H9 (cell line): Measurements from ENCODE around the gene RWDD4. TPM values are rescaled to one million over a fixed set of nuclear protein-coding genes. Genes with fewer than 3 reads are reported as not detected.

Experiments
- DNase-seq: peaks from one replicate; pipeline ENCODE4 v3.0.0-alpha.2; 2017
- H2AFZ ChIP-seq: one replicate; pipeline ENCODE4 v1.6.1; 2013; ENCODE audit warnings: mild to moderate bottlenecking, low read length, control low read depth, moderate library complexity
- H2AK5ac ChIP-seq: 2 replicates; pipeline ENCODE4 v1.6.1; 2013; ENCODE audit warnings: low read length, control low read depth, mixed read lengths; ENCODE audit not compliant: insufficient read length
- H2BK120ac ChIP-seq: one replicate; pipeline ENCODE4 v1.6.1; 2013; ENCODE audit warnings: low read depth, mild to moderate bottlenecking, low read length, control low read depth, inconsistent platforms; ENCODE audit not compliant: poor library complexity, severe bottlenecking
- H2BK12ac ChIP-seq: 2 replicates; pipeline ENCODE4 v1.6.1; 2013; ENCODE audit warnings: low read length, control low read depth, mixed read lengths, low read depth; ENCODE audit not compliant: insufficient read length
- H2BK15ac ChIP-seq: 2 replicates; pipeline ENCODE4 v1.6.1; 2013; ENCODE audit warnings: low read depth, low read length, control low read depth
- H2BK20ac ChIP-seq: one replicate; pipeline ENCODE4 v1.6.1; 2013; ENCODE audit warnings: low read depth, mild to moderate bottlenecking, low read length, control low read depth, inconsistent platforms; ENCODE audit not compliant: poor library complexity, severe bottlenecking
- H2BK5ac ChIP-seq: 2 replicates; pipeline ENCODE4 v1.6.1; 2013; ENCODE audit warnings: low read length, control low read depth, mixed read lengths; ENCODE audit not compliant: insufficient read length
- H3K14ac ChIP-seq: 2 replicates; pipeline ENCODE4 v1.6.1; 2013; ENCODE audit warnings: low read length, control low read depth; ENCODE audit not compliant: insufficient read depth
- H3K18ac ChIP-seq: 2 replicates; pipeline ENCODE4 v1.6.1; 2013; ENCODE audit warnings: low read depth, mild to moderate bottlenecking, mixed read lengths, low read length, control low read depth; ENCODE audit not compliant: insufficient read length
- H3K23ac ChIP-seq: 2 replicates; pipeline ENCODE4 v1.6.1; 2013; ENCODE audit warnings: low read length, control low read depth, mixed read lengths, low read depth; ENCODE audit not compliant: insufficient read length
- H3K23me2 ChIP-seq: 2 replicates; pipeline ENCODE4 v1.6.1; 2013; ENCODE audit warnings: low read depth, mild to moderate bottlenecking, mixed read lengths, low read length, control low read depth; ENCODE audit not compliant: insufficient read length, poor library complexity, severe bottlenecking
- H3K27ac ChIP-seq: 2 replicates; pipeline ENCODE4 v1.5.1; 2013; ENCODE audit warnings: low read length, control low read depth, mixed read lengths, low read depth; ENCODE audit not compliant: insufficient read length
- H3K27me3 ChIP-seq: 2 replicates; pipeline ENCODE4 v1.6.1; 2013; ENCODE audit warnings: low read length, control low read depth, inconsistent platforms; ENCODE audit not compliant: insufficient read depth
- H3K4ac ChIP-seq: 2 replicates; pipeline ENCODE4 v1.6.1; 2013; ENCODE audit warnings: low read depth, mild to moderate bottlenecking, control low read depth, inconsistent platforms, low read length, moderate library complexity
- H3K4me1 ChIP-seq: 2 replicates; pipeline ENCODE4 v1.6.1; 2013; ENCODE audit warnings: low read length, control low read depth, inconsistent platforms; ENCODE audit not compliant: insufficient read depth
- H3K4me2 ChIP-seq: 2 replicates; pipeline ENCODE4 v1.6.1; 2013; ENCODE audit warnings: low read length, control low read depth, mixed read lengths; ENCODE audit not compliant: insufficient read length, insufficient read depth
- H3K56ac ChIP-seq: 2 replicates; pipeline ENCODE4 v1.6.1; 2013; ENCODE audit warnings: low read depth, mild to moderate bottlenecking, mixed read lengths, low read length, control low read depth; ENCODE audit not compliant: insufficient read length
- H3K79me1 ChIP-seq: 2 replicates; pipeline ENCODE4 v1.6.1; 2013; ENCODE audit warnings: low read depth, mild to moderate bottlenecking, moderate library complexity, low read length, control low read depth, inconsistent platforms; ENCODE audit not compliant: insufficient read depth, poor library complexity, severe bottlenecking
- H3K79me2 ChIP-seq: 2 replicates; pipeline ENCODE4 v1.6.1; 2013; ENCODE audit warnings: low read length, control low read depth, inconsistent platforms; ENCODE audit not compliant: insufficient read depth
- H3K9ac ChIP-seq: 2 replicates; pipeline ENCODE4 v1.6.1; 2013; ENCODE audit warnings: low read length, control low read depth, mixed read lengths; ENCODE audit not compliant: insufficient read length; ENCODE audit errors: extremely low read depth
- H3K9me3 ChIP-seq: one replicate; pipeline ENCODE4 v1.6.1; 2013; ENCODE audit warnings: low read depth, low read length, inconsistent platforms; ENCODE audit not compliant: control insufficient read depth
- H3T11ph ChIP-seq: one replicate; pipeline ENCODE4 v1.6.1; 2013; ENCODE audit warnings: mild to moderate bottlenecking, low read length, control low read depth, inconsistent platforms
- H4K20me1 ChIP-seq: one replicate; pipeline ENCODE4 v1.6.1; 2013; ENCODE audit not compliant: control insufficient read depth, insufficient read length, insufficient read depth
- H4K5ac ChIP-seq: 2 replicates; pipeline ENCODE4 v1.6.1; 2013; ENCODE audit warnings: low read depth, mild to moderate bottlenecking, mixed read lengths, low read length, control low read depth; ENCODE audit not compliant: insufficient read length
- H4K8ac ChIP-seq: replicated peaks from 2 replicates; pipeline ENCODE4 v1.6.1; 2013; ENCODE audit warnings: low read length, control low read depth, mixed read lengths, low read depth; ENCODE audit not compliant: insufficient read length
- H4K91ac ChIP-seq: 2 replicates; pipeline ENCODE4 v1.6.1; 2013; ENCODE audit warnings: low read depth, mild to moderate bottlenecking, moderate library complexity, mixed read lengths, low read length, control low read depth; ENCODE audit not compliant: insufficient read length
- H3K27ac Mint-ChIP-seq, 3 experiments: 2 replicates in 2 of 3; 3 replicates in 1 of 3; pipeline ENCODE4 v1.8.0; 2020 to 2021; ENCODE audit warnings: mixed read lengths in 3 of 3, mild to moderate bottlenecking in 1 of 3, moderate library complexity in 1 of 3
- H3K27me3 Mint-ChIP-seq: 2 replicates; pipeline ENCODE4 v1.8.0; 2021; ENCODE audit warnings: low read depth, mild to moderate bottlenecking, moderate library complexity, mixed read lengths
- H3K36me3 Mint-ChIP-seq, 3 experiments: 2 replicates in 2 of 3; 3 replicates in 1 of 3; pipeline ENCODE4 v1.8.0; 2020 to 2021; ENCODE audit warnings: low read depth in 3 of 3, mixed read lengths in 3 of 3; ENCODE audit not compliant: insufficient read depth in 1 of 3
- H3K4me1 Mint-ChIP-seq, 2 experiments: 2 replicates each; pipeline ENCODE4 v1.8.0; 2020; ENCODE audit warnings: mixed read lengths in 2 of 2
- H3K4me3 Mint-ChIP-seq, 2 experiments: 2 replicates in 1 of 2; 3 replicates in 1 of 2; pipeline ENCODE4 v1.8.0; 2020 to 2021; ENCODE audit warnings: mild to moderate bottlenecking in 2 of 2, mixed read lengths in 2 of 2, moderate library complexity in 1 of 2
- H3K9me3 Mint-ChIP-seq, 2 experiments: 2 replicates in 1 of 2; 3 replicates in 1 of 2; pipeline ENCODE4 v1.8.0; 2020; ENCODE audit warnings: mild to moderate bottlenecking in 2 of 2, mixed read lengths in 2 of 2, moderate library complexity in 1 of 2
- CTCF ChIP-seq: fragments of 200-600 bp; sonication (generic); conservative IDR thresholded peaks from 3 replicates; pipeline ENCODE4 v1.8.0; 2021; ENCODE audit warnings: antibody characterized with exemption, mild to moderate bottlenecking
- total RNA-seq: library from RNA; stranded (reverse); gene quantifications from 2 replicates; pipeline ENCODE4 v1.2.1, GENCODE V29; 2021

The RWDD4 gene
- total RNA-seq, 1 experiment from 2014 or later: 17.8 TPM

- Histone ChIP-seq H3K56ac (no peak overlapping the region), H3K4me2 (no peak overlapping the region), H4K20me1 (no peaks in the 10 kb centered on the region), H3K23ac (no peak overlapping the region), H3K23me2 (no peaks in the 10 kb centered on the region), H2AK5ac (no peak overlapping the region), H4K8ac (no peak overlapping the region), H2BK120ac (no peak overlapping the region), H3K18ac (no peak overlapping the region), H4K91ac (no peak overlapping the region), H3K9me3 (no peaks in the 10 kb centered on the region), H2BK12ac (no peak overlapping the region), H2AFZ (no peak overlapping the region), H3K14ac (no peak overlapping the region), H2BK5ac (no peak overlapping the region), H2BK20ac (no peak overlapping the region), H3K9ac (no peak overlapping the region), H4K5ac (no peak overlapping the region), H2BK15ac (no peak overlapping the region), H3K79me2 (no peaks in the 10 kb centered on the region), H3K79me1 (no peaks in the 10 kb centered on the region), H3K4ac (no peak overlapping the region), H3K27ac (no peak overlapping the region), H3K27me3 (no peaks in the 10 kb centered on the region), H3K4me1 (no peaks in the 10 kb centered on the region), H3T11ph (no peak overlapping the region)
- no peaks in the 10 kb centered on the region for H3K4me1 Mint-ChIP-seq
- peaks cover 19 to 67% (median 56%) of the 10 kb centered on the region in 3 experiments; a peak in 6 of 7 replicates for H3K36me3 Mint-ChIP-seq
- no peak overlapping the region for H3K27ac Mint-ChIP-seq
- no peak overlapping the region for H3K4me3 Mint-ChIP-seq
- no peaks in the 10 kb centered on the region for H3K9me3 Mint-ChIP-seq
- no peaks in the 10 kb centered on the region for H3K27me3 Mint-ChIP-seq
- DNase-seq: no peak
- TF ChIP-seq CTCF: no peak
These were observed 32.9 kb upstream of the RWDD4 start for GRCh38 chr4:183691897-183692296.
